ENCODE measurements around the gene PDHB. TPM values are rescaled to one million over a fixed set of nuclear protein-coding genes. Genes with fewer than 3 reads are reported as not detected.

PDHB gene
- total RNA-seq, 1 donor from 2014 or later: 87.7 TPM

DNA sequence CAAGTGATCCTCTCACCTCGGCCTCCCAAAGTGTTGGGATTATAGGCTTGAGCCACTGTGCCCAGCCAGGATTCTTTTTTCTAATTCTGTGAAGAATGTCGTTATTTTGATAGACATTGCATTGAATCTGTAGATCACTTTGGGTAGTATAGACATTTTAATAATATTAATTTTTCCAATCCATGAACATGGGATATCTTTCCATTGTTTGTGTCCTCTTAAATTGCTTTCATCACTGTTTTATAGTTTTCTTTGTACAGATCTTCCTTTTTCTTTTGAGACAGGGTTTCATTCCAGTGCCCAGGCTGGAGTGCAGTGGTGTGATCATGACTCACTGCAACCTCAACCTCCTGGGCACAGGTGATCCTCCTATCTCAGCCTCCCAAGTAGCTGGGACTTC, 46.7 kb upstream of the PDHB start:
- no peak overlapping the region for H3K27ac ChIP-seq (ENCODE audit: low read depth, low read length)
- no peak overlapping the region for H3K27ac Mint-ChIP-seq (ENCODE audit: unreplicated experiment)
- no peak overlapping the region for H3K4me2 ChIP-seq (ENCODE audit: low read length)
- no peaks in the 10 kb centered on the region for H3K4me1 Mint-ChIP-seq (ENCODE audit: low read depth, unreplicated experiment)
- no peaks in the 10 kb centered on the region for H4K20me1 ChIP-seq (ENCODE audit: insufficient read depth, low read length)
- no peak overlapping the region for H2AFZ ChIP-seq (ENCODE audit: low read depth, low read length)
- H3K4me3 ChIP-seq (ENCODE audit: insufficient read depth, low read depth, low read length): no peak overlapping the region
- TF ChIP-seq, protein P1, sequence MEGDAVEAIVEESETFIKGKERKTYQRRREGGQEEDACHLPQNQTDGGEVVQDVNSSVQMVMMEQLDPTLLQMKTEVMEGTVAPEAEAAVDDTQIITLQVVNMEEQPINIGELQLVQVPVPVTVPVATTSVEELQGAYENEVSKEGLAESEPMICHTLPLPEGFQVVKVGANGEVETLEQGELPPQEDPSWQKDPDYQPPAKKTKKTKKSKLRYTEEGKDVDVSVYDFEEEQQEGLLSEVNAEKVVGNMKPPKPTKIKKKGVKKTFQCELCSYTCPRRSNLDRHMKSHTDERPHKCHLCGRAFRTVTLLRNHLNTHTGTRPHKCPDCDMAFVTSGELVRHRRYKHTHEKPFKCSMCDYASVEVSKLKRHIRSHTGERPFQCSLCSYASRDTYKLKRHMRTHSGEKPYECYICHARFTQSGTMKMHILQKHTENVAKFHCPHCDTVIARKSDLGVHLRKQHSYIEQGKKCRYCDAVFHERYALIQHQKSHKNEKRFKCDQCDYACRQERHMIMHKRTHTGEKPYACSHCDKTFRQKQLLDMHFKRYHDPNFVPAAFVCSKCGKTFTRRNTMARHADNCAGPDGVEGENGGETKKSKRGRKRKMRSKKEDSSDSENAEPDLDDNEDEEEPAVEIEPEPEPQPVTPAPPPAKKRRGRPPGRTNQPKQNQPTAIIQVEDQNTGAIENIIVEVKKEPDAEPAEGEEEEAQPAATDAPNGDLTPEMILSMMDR (IDR thresholded peaks at IDR 0.05; ENCODE audit: insufficient read depth, low read depth, low read length): no peak
- no peak for TF ChIP-seq EZH2 (IDR thresholded peaks at IDR 0.05; ENCODE audit: insufficient read depth, low read length)
- H3K4me3 Mint-ChIP-seq (ENCODE audit: unreplicated experiment): no peak overlapping the region
- no peaks in the 10 kb centered on the region for H3K27me3 ChIP-seq (ENCODE audit: insufficient read depth, low read length)
- FAIRE-seq: no peak
- no peak overlapping the region for H3K9ac ChIP-seq (ENCODE audit: low read length)
- no peaks in the 10 kb centered on the region for H3K4me1 ChIP-seq (ENCODE audit: insufficient read depth, low read length)
- H3K36me3 Mint-ChIP-seq (ENCODE audit: low read depth, unreplicated experiment): no peaks in the 10 kb centered on the region
- H3K27me3 Mint-ChIP-seq (ENCODE audit: low read depth, unreplicated experiment): peaks cover 13% of the 10 kb centered on the region
- peaks cover 4% of the 10 kb centered on the region for H3K9me3 ChIP-seq (ENCODE audit: insufficient read depth, low read depth, low read length)
- no peaks in the 10 kb centered on the region for H3K79me2 ChIP-seq (ENCODE audit: insufficient read depth, low read length)
- no peaks in the 10 kb centered on the region for H3K36me3 ChIP-seq (ENCODE audit: insufficient read depth, low read length)
- peaks cover 4% of the 10 kb centered on the region for H3K9me3 Mint-ChIP-seq (ENCODE audit: unreplicated experiment)
- no peak for DNase-seq (ENCODE audit: low read depth)

DNA sequence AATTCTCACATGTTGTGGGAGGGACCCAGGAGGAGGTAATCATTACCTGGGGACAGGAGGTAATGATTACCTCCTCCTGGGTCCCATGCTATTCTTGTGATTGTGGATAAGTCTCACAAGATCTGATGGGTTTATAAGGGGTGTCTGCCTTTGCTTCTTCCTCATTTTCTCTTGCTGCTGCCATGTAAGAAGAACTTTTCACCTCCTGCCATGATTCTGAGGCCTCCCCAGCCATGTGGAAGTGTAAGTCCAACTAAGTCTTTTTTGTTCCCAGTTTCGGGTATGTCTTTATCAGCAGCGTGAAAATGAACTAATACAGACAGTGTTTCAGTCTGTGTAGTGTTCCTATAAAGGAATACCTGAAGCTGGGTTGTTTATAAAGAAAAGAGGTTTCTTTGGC, 45.1 kb upstream of the PDHB start:
- H3K9me3 Mint-ChIP-seq (ENCODE audit: unreplicated experiment): peaks cover 4% of the 10 kb centered on the region
- Histone ChIP-seq H3K9me3 (ENCODE audit: insufficient read depth, low read depth, low read length) (peaks cover 4% of the 10 kb centered on the region), H2AFZ (ENCODE audit: low read depth, low read length) (no peak overlapping the region), H3K36me3 (ENCODE audit: insufficient read depth, low read length) (no peaks in the 10 kb centered on the region), H3K27ac (ENCODE audit: low read depth, low read length) (no peak overlapping the region), H3K27me3 (ENCODE audit: insufficient read depth, low read length) (no peaks in the 10 kb centered on the region), H3K4me1 (ENCODE audit: insufficient read depth, low read length) (no peaks in the 10 kb centered on the region), H3K79me2 (ENCODE audit: insufficient read depth, low read length) (no peaks in the 10 kb centered on the region), H4K20me1 (ENCODE audit: insufficient read depth, low read length) (no peaks in the 10 kb centered on the region), H3K9ac (ENCODE audit: low read length) (no peak overlapping the region), H3K4me3 (ENCODE audit: insufficient read depth, low read depth, low read length) (no peak overlapping the region), H3K4me2 (ENCODE audit: low read length) (no peak overlapping the region)
- no peak for DNase-seq (ENCODE audit: low read depth)
- FAIRE-seq: no peak
- no peak overlapping the region for H3K27ac Mint-ChIP-seq (ENCODE audit: unreplicated experiment)
- H3K4me3 Mint-ChIP-seq (ENCODE audit: unreplicated experiment): no peak overlapping the region
- H3K36me3 Mint-ChIP-seq (ENCODE audit: low read depth, unreplicated experiment): no peaks in the 10 kb centered on the region
- H3K4me1 Mint-ChIP-seq (ENCODE audit: low read depth, unreplicated experiment): no peaks in the 10 kb centered on the region
- TF ChIP-seq, protein P1 (IDR thresholded peaks at IDR 0.05; ENCODE audit: insufficient read depth, low read depth, low read length): no peak
- no peak for TF ChIP-seq EZH2 (IDR thresholded peaks at IDR 0.05; ENCODE audit: insufficient read depth, low read length)
- H3K27me3 Mint-ChIP-seq (ENCODE audit: low read depth, unreplicated experiment): peaks cover 8% of the 10 kb centered on the region

DNA sequence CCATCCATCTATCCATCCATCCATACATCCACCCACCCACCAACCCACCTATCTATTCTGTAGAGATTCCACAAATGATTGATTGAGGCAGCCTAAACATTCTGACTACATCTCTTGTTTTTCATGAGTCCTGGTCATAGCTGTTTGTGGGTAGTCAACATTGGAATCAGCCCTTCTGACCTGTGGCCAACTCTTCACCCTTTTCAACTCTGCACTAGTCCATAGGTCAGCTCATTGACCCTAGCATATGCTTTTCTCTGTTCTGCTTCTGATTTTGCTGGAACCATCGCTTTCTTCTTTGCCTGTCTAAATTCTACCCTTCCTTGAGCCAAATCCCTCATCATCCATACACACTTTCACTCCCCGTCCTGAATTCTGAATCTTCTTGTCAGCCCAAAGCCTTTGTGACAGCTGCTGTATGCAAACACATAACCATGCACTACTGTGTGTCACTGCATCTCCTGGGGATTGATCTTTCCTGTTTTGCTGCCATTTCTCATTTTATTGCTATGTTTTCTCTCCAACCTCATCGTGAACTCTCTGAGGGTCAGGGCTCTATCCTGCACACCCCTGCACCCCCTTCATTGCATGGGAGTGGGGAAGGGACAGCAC, 41.4 kb upstream of the PDHB start:
- no peak overlapping the region for H3K9ac ChIP-seq (ENCODE audit: low read length)
- H3K36me3 ChIP-seq (ENCODE audit: insufficient read depth, low read length): no peaks in the 10 kb centered on the region
- TF ChIP-seq EZH2 (IDR thresholded peaks at IDR 0.05; ENCODE audit: insufficient read depth, low read length): no peak
- TF ChIP-seq, protein P1 (IDR thresholded peaks at IDR 0.05; ENCODE audit: insufficient read depth, low read depth, low read length): no peak
- Mint-ChIP-seq H3K36me3 (ENCODE audit: low read depth, unreplicated experiment) (no peaks in the 10 kb centered on the region), H3K4me3 (ENCODE audit: unreplicated experiment) (no peak overlapping the region), H3K9me3 (ENCODE audit: unreplicated experiment) (peaks cover 2% of the 10 kb centered on the region), H3K27me3 (ENCODE audit: low read depth, unreplicated experiment) (peaks cover 6% of the 10 kb centered on the region), H3K4me1 (ENCODE audit: low read depth, unreplicated experiment) (peaks cover 17% of the 10 kb centered on the region), H3K27ac (ENCODE audit: unreplicated experiment) (peak overlapping the region; percentile 63)
- H3K4me2 ChIP-seq (ENCODE audit: low read length): no peak overlapping the region
- H3K4me3 ChIP-seq (ENCODE audit: insufficient read depth, low read depth, low read length): no peak overlapping the region
- peaks cover 18% of the 10 kb centered on the region for H3K4me1 ChIP-seq (ENCODE audit: insufficient read depth, low read length)
- no peaks in the 10 kb centered on the region for H4K20me1 ChIP-seq (ENCODE audit: insufficient read depth, low read length)
- H2AFZ ChIP-seq (ENCODE audit: low read depth, low read length): no peak overlapping the region
- peaks cover 4% of the 10 kb centered on the region for H3K9me3 ChIP-seq (ENCODE audit: insufficient read depth, low read depth, low read length)
- DNase-seq (ENCODE audit: low read depth) (no peak), FAIRE-seq (no peak)
- H3K27me3 ChIP-seq (ENCODE audit: insufficient read depth, low read length): no peaks in the 10 kb centered on the region
- H3K79me2 ChIP-seq (ENCODE audit: insufficient read depth, low read length): no peaks in the 10 kb centered on the region
- H3K27ac ChIP-seq (ENCODE audit: low read depth, low read length): no peak overlapping the region
